Adrenal gland (tissue), 12 donors: Measurements from ENCODE around the gene MSRB2. TPM values are rescaled to one million over a fixed set of nuclear protein-coding genes. Genes with fewer than 3 reads are reported as not detected.

ENCODE experiments used
- DNase-seq, 7 donors: peaks; one replicate each; pipeline ENCODE4 v3.0.0-alpha.2; 2019 to 2020
- H3K27ac ChIP-seq, 5 donors: fragments of 200-600 bp; sonication (generic) in 4 of 5; 1 replicate in 3 of 5; 2 replicates in 2 of 5; pipeline versions ENCODE4 v1.5.1 to v1.8.0; 2016 to 2020; ENCODE audit warnings: mild to moderate bottlenecking in 1 of 5
- H3K27me3 ChIP-seq: fragments of 200-600 bp; 2 replicates; pipeline ENCODE4 v1.8.0; 2021
- H3K36me3 ChIP-seq, 2 donors: fragments of 200-600 bp; replicated peaks in 1 of 2; 1 replicate in 1 of 2; 2 replicates in 1 of 2; pipeline versions ENCODE4 v1.5.1 to v1.8.0; 2018 to 2022
- H3K4me1 ChIP-seq, 2 donors: fragments of 200-600 bp; replicated peaks in 1 of 2; 1 replicate in 1 of 2; 2 replicates in 1 of 2; pipeline versions ENCODE4 v1.5.1 to v1.8.0; 2018 to 2021
- H3K4me3 ChIP-seq, 4 donors: fragments of 200-600 bp; sonication (generic) in 3 of 4; one replicate each; pipeline ENCODE4 v1.5.1; 2016 to 2018
- H3K9me3 ChIP-seq, 3 donors: fragments of 200-600 bp; sonication (generic) in 1 of 3; replicated peaks in 1 of 3; 1 replicate in 2 of 3; 2 replicates in 1 of 3; pipeline versions ENCODE4 v1.5.1 to v1.8.0; 2016 to 2021
- POLR2A ChIP-seq, 2 donors: fragments of 450-650 bp; IDR thresholded peaks; one replicate each; pipeline ENCODE4 v1.6.1; 2017; ENCODE audit warnings: antibody characterized with exemption in 2 of 2, mild to moderate bottlenecking in 2 of 2, moderate library complexity in 1 of 2
- WGBS, 4 donors: extraction: QIAGEN DNeasy Blood & Tissue Kit in 2 of 4; methylation state at CpG; one replicate each; pipeline versions ENCODE4 v1.1.5 to v1.1.7; 2013 to 2017; 5-methylcytosine and 5-hydroxymethylcytosine counted together
- intact Hi-C, 2 donors: fragments of 100-400 bp; cut with DNase I; formaldehyde crosslinking; loops; one replicate each; pipeline versions ENCODE4 v1.14.1 to v1.15.0; 2022 to 2023
- polyA plus RNA-seq, 3 donors: library from polyadenylated mRNA; stranded (reverse); fragments of 200-250 nt in 2 of 3; fragments of 350-450 nt in 1 of 3; fragmentation: Illumina TruSeq in 1 of 3; extraction: RNeasy Lipid Tissue Mini Kit (QIAGEN cat#74804) in 1 of 3; gene quantifications; one replicate each; pipeline ENCODE4 v1.2.3, GENCODE V29; 2013 to 2014
- total RNA-seq, 9 donors: library from RNA; depleted of rRNA in 4 of 9; stranded (reverse); fragments of >200 nt in 4 of 9; fragments of 120-200 nt in 1 of 9; fragmentation: NEBNext Ultra II Directional in 1 of 9; extraction: Animal tissue kit (Norgen Biotek cat#: 25700) in 1 of 9; gene quantifications; one replicate each; pipeline versions ENCODE4 v1.1.0 to v1.2.4, GENCODE V29; 2013 to 2023
- TF ChIP-seq, protein P1 (sequence below), 6 experiments: fragments of 450-650 bp in 4 of 6; fragments of 200-600 bp in 2 of 6; sonication (generic) in 1 of 6; IDR thresholded peaks; 1 replicate in 5 of 6; 2 replicates in 1 of 6; pipeline versions ENCODE4 v1.5.1 to v1.8.0; 2016 to 2021; ENCODE audit warnings: antibody characterized with exemption in 6 of 6, mild to moderate bottlenecking in 2 of 6, moderate library complexity in 1 of 6
- donor health status: healthy with polysubstance abuse.
- donor health status: Bipolar disorder and iron deficiency.
- donor health status: DM: yes; HTN: yes; CAD: no.
- donor health status: DM: no; HTN: no; CAD: no.
- donor health status: DM: no; HTN: no; CAD: no.
- donor health status: DM: yes; HTN: yes; CAD: no.

The MSRB2 gene
- total and polyA plus RNA-seq, 12 donors, result 17.1 to 78.8 (median 48.5) TPM

DNA sequence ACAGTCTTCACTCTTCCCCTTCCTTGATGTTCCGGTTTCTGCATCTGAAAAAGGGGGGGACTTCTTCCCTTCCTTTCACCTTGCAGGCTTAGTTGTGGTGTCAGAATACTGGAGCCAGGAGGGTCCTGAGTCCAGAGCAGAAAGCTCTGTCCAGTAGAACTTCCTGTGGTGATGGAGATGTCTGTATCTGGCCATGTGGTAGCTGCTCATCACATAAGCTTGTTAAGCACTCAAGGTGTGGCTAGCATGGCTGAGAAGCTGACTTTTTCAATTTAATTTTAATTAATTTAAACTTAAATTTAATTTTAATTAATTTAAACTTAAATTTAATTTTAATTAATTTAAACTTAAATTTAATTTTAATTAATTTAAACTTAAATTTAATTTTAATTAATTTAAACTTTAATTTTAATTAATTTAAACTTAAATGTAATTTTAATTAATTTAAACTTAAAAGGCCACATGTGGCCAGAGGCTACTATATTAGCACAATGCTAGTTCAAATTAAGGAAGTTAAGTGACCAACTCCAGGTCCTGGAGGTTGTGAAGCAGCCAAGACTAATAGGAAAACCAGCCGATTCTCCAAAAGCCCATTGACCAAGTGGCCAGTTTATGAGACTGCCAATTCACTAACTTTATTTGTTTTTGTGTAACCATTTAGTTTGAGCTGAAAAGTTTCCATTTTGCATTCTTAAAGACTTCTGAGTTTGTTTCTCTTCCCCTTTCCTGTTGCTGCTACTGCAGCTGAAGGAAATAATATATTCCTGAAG is 16.3 kb downstream of the MSRB2 start:
- TF ChIP-seq, protein P1, sequence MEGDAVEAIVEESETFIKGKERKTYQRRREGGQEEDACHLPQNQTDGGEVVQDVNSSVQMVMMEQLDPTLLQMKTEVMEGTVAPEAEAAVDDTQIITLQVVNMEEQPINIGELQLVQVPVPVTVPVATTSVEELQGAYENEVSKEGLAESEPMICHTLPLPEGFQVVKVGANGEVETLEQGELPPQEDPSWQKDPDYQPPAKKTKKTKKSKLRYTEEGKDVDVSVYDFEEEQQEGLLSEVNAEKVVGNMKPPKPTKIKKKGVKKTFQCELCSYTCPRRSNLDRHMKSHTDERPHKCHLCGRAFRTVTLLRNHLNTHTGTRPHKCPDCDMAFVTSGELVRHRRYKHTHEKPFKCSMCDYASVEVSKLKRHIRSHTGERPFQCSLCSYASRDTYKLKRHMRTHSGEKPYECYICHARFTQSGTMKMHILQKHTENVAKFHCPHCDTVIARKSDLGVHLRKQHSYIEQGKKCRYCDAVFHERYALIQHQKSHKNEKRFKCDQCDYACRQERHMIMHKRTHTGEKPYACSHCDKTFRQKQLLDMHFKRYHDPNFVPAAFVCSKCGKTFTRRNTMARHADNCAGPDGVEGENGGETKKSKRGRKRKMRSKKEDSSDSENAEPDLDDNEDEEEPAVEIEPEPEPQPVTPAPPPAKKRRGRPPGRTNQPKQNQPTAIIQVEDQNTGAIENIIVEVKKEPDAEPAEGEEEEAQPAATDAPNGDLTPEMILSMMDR (IDR thresholded peaks at IDR 0.05), result no peak
- no peak for TF ChIP-seq POLR2A (IDR thresholded peaks at IDR 0.05)
- intact Hi-C loops, result no loop called here
- WGBS, 4 donors, result 81 to 89% (median 87%) methylated on average over 2 of the region's 2 CpGs

DNA sequence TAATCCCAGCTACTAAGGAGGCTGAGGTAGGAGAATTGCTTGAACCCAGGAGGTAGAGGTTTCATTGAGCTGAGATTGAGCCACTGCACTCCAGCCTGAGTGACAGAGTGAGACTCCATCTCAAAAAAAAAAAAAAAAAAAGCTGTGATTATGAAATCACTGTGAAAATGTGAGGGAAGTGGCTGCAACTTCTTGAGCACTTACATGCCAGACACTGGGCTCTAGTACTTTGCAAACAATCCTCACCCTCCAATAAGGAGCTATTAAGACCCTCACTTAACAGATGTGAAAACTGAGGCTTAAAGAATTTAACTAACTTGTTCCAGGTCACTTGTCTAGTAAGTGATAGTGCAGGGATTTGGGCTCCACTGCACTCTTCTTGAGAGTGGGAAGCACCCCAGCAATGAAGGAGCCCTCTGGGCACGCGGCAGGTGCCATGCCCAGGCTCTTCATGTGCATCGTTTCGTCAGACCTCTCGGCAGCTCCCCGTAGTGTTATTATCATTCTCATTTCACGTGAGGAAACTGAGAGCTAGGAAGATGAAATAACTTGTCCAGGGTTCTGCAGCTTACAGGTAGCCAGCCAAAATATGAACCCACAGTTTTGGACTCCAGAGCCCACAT is 19.0 kb downstream of the MSRB2 start:
- TF ChIP-seq, protein P1 (IDR thresholded peaks at IDR 0.05), result no peak
- TF ChIP-seq POLR2A (IDR thresholded peaks at IDR 0.05), result no peak
- intact Hi-C loops, result no loop called here
- WGBS, 4 donors, result 94 to 99% (median 97%) methylated on average over 7 of the region's 7 CpGs
- H3K9me3 ChIP-seq, result no peaks in the 10 kb centered on the region
- no peak overlapping the region for H3K27ac ChIP-seq
- H3K4me1 ChIP-seq, result no peaks in the 10 kb centered on the region
- no peak for DNase-seq
- no peak overlapping the region for H3K4me3 ChIP-seq
- H3K27me3 ChIP-seq, result no peaks in the 10 kb centered on the region
- H3K36me3 ChIP-seq, result peaks cover 0 to 60% of the 10 kb centered on the region in 2 donors

More for the DNA sequence above, 16.3 kb downstream of the MSRB2 start:
- Histone ChIP-seq H3K9me3 (no peaks in the 10 kb centered on the region), H3K4me1 (no peaks in the 10 kb centered on the region), H3K27ac (no peak overlapping the region), H3K27me3 (no peaks in the 10 kb centered on the region), H3K36me3 (peaks cover 0 to 50% of the 10 kb centered on the region in 2 donors), H3K4me3 (no peak overlapping the region)
- DNase-seq, result no peak

DNA sequence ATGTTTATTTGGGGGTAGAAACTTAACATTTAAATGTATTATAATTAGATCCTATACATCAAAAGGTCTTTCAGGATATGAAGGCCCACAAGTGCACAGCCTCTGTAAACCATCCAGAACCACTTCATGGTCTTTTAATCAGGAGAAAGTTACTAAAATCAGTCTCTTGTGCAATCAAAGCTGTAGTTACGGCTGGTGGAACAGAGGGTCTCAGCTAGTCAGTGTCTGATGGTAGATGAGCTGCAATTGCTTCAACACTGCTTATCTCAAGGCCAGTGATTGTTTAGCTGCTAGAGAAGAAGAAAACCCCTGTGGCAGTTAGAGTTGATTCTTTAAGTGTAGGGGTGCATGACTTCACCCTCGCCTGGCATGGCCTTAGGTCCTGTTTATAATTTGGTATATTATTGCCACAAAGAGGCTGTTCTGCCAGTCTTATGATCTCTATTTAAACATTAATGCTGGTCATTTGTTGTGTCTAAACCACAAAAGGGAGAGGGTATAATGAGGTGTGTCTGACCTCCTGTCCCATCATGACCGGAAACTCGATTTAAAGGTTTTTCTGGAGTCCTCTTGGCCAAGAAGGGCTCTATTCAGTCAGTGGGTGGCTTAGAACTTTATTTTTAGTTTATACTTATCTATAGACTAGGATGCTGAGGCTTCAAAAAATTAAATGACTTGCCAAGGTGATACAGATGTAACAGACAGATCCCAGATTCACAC is 21.3 kb downstream of the MSRB2 start:
- no peak for DNase-seq
- Histone ChIP-seq H3K27me3 (no peaks in the 10 kb centered on the region), H3K27ac (no peak overlapping the region), H3K4me1 (no peaks in the 10 kb centered on the region), H3K9me3 (no peaks in the 10 kb centered on the region), H3K4me3 (no peak overlapping the region), H3K36me3 (peaks cover 0 to 60% of the 10 kb centered on the region in 2 donors)
- TF ChIP-seq POLR2A (IDR thresholded peaks at IDR 0.05), result no peak
- TF ChIP-seq, protein P1 (IDR thresholded peaks at IDR 0.05), result no peak
- WGBS, 4 donors, result 79 to 95% (median 87%) methylated on average over 4 of the region's 4 CpGs
- intact Hi-C loops, result no loop called here
